ENCODE data around the gene ANAPC10. TPM values are rescaled to one million over a fixed set of nuclear protein-coding genes. Genes with fewer than 3 reads are reported as not detected.

ANAPC10 gene
- total RNA-seq, 1 experiment from 2014 or later: 10.5 TPM

GRCh38 chr4:144985014-144985413 lies 113.0 kb downstream of the ANAPC10 start:
- Histone ChIP-seq H3K4me3 (ENCODE audit: low read depth in 2 of 2, low read length in 2 of 2) (no peak overlapping the region), H3K36me3 (ENCODE audit: control insufficient read depth, insufficient read depth, low read length) (no peaks in the 10 kb centered on the region), H3K4me1 (ENCODE audit: control insufficient read depth, insufficient read depth, low read length) (no peaks in the 10 kb centered on the region), H3K27ac (ENCODE audit: low read length) (no peak overlapping the region), H3K9me3 (ENCODE audit: control insufficient read depth, insufficient read depth, low read depth, low read length) (no peaks in the 10 kb centered on the region), H3K27me3 (ENCODE audit: control insufficient read depth, insufficient read depth, low read length) (no peaks in the 10 kb centered on the region)
- CTCF ChIA-PET: no interaction called here
- in situ Hi-C loops (cut with HindIII; ENCODE audit: low pct_unique_long_range_greater_than_20kb, low sequenced_read_pairs): no loop called here
- POLR2A ChIA-PET: no interaction called here
- DNase-seq (ENCODE audit: low read depth, low spot score) (no peak), ATAC-seq (no peak)
- intact Hi-C loops (cut with micrococcal nuclease; ENCODE audit: unreplicated experiment): no loop called here
- TF ChIP-seq POLR2AphosphoS5 (IDR thresholded peaks at IDR 0.05; ENCODE audit: low read depth, low read length): no peak
- TF ChIP-seq REST (IDR thresholded peaks at IDR 0.05; ENCODE audit: insufficient read depth in 1 of 2, low read depth in 2 of 2, low read length in 1 of 2): no peak
- no peak for TF ChIP-seq SIN3A (IDR thresholded peaks at IDR 0.05; ENCODE audit: borderline replicate concordance, insufficient read depth, low read depth, low read length)
- no peak for TF ChIP-seq CTCF (IDR thresholded peaks at IDR 0.05)
- no peak for TF ChIP-seq TCF7L2 (IDR thresholded peaks at IDR 0.05; ENCODE audit: low read depth, low read length)
- no TSS peak for BruUV-seq (replicated peaks)

- ChIA-PET POLR2A (no interaction called here), CTCF (no interaction called here)
- Histone ChIP-seq H3K27me3 (ENCODE audit: control insufficient read depth, insufficient read depth, low read length) (no peaks in the 10 kb centered on the region), H3K27ac (ENCODE audit: low read length) (no peak overlapping the region), H3K4me1 (ENCODE audit: control insufficient read depth, insufficient read depth, low read length) (no peaks in the 10 kb centered on the region), H3K4me3 (ENCODE audit: low read depth in 2 of 2, low read length in 2 of 2) (no peak overlapping the region), H3K9me3 (ENCODE audit: control insufficient read depth, insufficient read depth, low read depth, low read length) (no peaks in the 10 kb centered on the region), H3K36me3 (ENCODE audit: control insufficient read depth, insufficient read depth, low read length) (no peaks in the 10 kb centered on the region)
- DNase-seq (ENCODE audit: low read depth, low spot score) (no peak), ATAC-seq (no peak)
- intact Hi-C loops (cut with micrococcal nuclease; ENCODE audit: unreplicated experiment) (no loop called here), in situ Hi-C loops (cut with HindIII; ENCODE audit: low pct_unique_long_range_greater_than_20kb, low sequenced_read_pairs) (no loop called here)
- no peak for TF ChIP-seq CTCF (IDR thresholded peaks at IDR 0.05)
- TF ChIP-seq TCF7L2 (IDR thresholded peaks at IDR 0.05; ENCODE audit: low read depth, low read length): no peak
- no peak for TF ChIP-seq REST (IDR thresholded peaks at IDR 0.05; ENCODE audit: insufficient read depth in 1 of 2, low read depth in 2 of 2, low read length in 1 of 2)
- no peak for TF ChIP-seq POLR2AphosphoS5 (IDR thresholded peaks at IDR 0.05; ENCODE audit: low read depth, low read length)
- no peak for TF ChIP-seq SIN3A (IDR thresholded peaks at IDR 0.05; ENCODE audit: borderline replicate concordance, insufficient read depth, low read depth, low read length)
- BruUV-seq (replicated peaks): no TSS peak
Measured at GRCh38 chr4:144984241-144984640, 113.8 kb downstream of the ANAPC10 start.
